Lower leg skin (tissue), 3 donors: Measurements from ENCODE around the gene THOP1.

Experiments
- POLR2A ChIP-seq, 2 donors: fragments of 450-650 bp; IDR thresholded peaks; one replicate each; pipeline ENCODE4 v1.6.1; 2016 to 2017; ENCODE audit warnings: antibody characterized with exemption in 2 of 2, mild to moderate bottlenecking in 1 of 2, moderate library complexity in 1 of 2
- TF ChIP-seq, protein P1 (sequence below), 3 donors: fragments of 450-650 bp; IDR thresholded peaks; one replicate each; pipeline ENCODE4 v1.5.1; 2016; ENCODE audit warnings: antibody characterized with exemption in 3 of 3, mild to moderate bottlenecking in 3 of 3, moderate library complexity in 2 of 3

- TF ChIP-seq, protein P1, sequence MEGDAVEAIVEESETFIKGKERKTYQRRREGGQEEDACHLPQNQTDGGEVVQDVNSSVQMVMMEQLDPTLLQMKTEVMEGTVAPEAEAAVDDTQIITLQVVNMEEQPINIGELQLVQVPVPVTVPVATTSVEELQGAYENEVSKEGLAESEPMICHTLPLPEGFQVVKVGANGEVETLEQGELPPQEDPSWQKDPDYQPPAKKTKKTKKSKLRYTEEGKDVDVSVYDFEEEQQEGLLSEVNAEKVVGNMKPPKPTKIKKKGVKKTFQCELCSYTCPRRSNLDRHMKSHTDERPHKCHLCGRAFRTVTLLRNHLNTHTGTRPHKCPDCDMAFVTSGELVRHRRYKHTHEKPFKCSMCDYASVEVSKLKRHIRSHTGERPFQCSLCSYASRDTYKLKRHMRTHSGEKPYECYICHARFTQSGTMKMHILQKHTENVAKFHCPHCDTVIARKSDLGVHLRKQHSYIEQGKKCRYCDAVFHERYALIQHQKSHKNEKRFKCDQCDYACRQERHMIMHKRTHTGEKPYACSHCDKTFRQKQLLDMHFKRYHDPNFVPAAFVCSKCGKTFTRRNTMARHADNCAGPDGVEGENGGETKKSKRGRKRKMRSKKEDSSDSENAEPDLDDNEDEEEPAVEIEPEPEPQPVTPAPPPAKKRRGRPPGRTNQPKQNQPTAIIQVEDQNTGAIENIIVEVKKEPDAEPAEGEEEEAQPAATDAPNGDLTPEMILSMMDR (IDR thresholded peaks at IDR 0.05), result no peak
- no peak for TF ChIP-seq POLR2A (IDR thresholded peaks at IDR 0.05)
Measured at GRCh38 chr19:2805261-2805900, 20.1 kb downstream of the THOP1 start.
